Fibroblast of pulmonary artery (primary cell): Measurements from ENCODE around the gene ELF1.

Experiments used
- DNase-seq: peaks from one replicate; pipeline ENCODE4 v3.0.0-alpha.2; 2010; ENCODE audit warnings: low read depth
- H3K4me3 ChIP-seq: replicated peaks from 2 replicates; pipeline ENCODE4 v1.5.1; 2011; ENCODE audit warnings: low read depth, mild to moderate bottlenecking, control low read depth, low read length, moderate library complexity
- CTCF ChIP-seq: IDR thresholded peaks from 2 replicates; pipeline ENCODE4 v1.5.1; 2011; ENCODE audit warnings: mild to moderate bottlenecking, control low read depth, low read length, inconsistent platforms; ENCODE audit errors: missing control alignments

ELF1 gene

GRCh38 chr13:41006306-41006705, 12.8 kb downstream of the ELF1 start:
- no peak for TF ChIP-seq CTCF
- no peak overlapping the region for H3K4me3 ChIP-seq

GRCh38 chr13:41005704-41006103, 13.4 kb downstream of the ELF1 start:
- TF ChIP-seq CTCF, result no peak
- no peak overlapping the region for H3K4me3 ChIP-seq
- DNase-seq, result no peak

More at GRCh38 chr13:41006306-41006705, 12.8 kb downstream of the ELF1 start:
- DNase-seq, result no peak

GRCh38 chr13:41004875-41005693, 14.0 kb downstream of the ELF1 start:
- peak; percentile 27 for DNase-seq
- no peak overlapping the region for H3K4me3 ChIP-seq
- TF ChIP-seq CTCF, result no peak

GRCh38 chr13:41002606-41003005, 16.5 kb downstream of the ELF1 start:
- no peak for TF ChIP-seq CTCF
- DNase-seq, result no peak
- no peak overlapping the region for H3K4me3 ChIP-seq

GRCh38 chr13:41001695-41002094, 17.4 kb downstream of the ELF1 start:
- TF ChIP-seq CTCF, result no peak
- no peak overlapping the region for H3K4me3 ChIP-seq
- no peak for DNase-seq

- no peak for DNase-seq
- no peak for TF ChIP-seq CTCF
Observed at GRCh38 chr13:40999416-40999815, 19.7 kb downstream of the ELF1 start.

More at GRCh38 chr13:40999416-40999815, 19.7 kb downstream of the ELF1 start:
- H3K4me3 ChIP-seq, result no peak overlapping the region
